ENCODE measurements around the gene RTKN2. TPM values are rescaled to one million over a fixed set of nuclear protein-coding genes. Genes with fewer than 3 reads are reported as not detected.
"Not testable (repeated sequence)": the region's sequence is repeated elsewhere in the genome, so short reads cannot be mapped to it uniquely, and the experiment has no call there.

Gene RTKN2
- total RNA-seq, 2 donors from 2014 or later = 2.1 to 3.6 TPM

- intact Hi-C loops (cut with DNase I) = no loop called here
- Histone ChIP-seq H3K4me3 (no peak overlapping the region), H3K9me3 (no peaks in the 10 kb centered on the region), H3K4me1 (replicated peaks) (no peaks in the 10 kb centered on the region), H3K27me3 (replicated peaks; ENCODE audit: insufficient read depth) (no peaks in the 10 kb centered on the region), H3K36me3 (no peaks in the 10 kb centered on the region), H3K27ac (no peak overlapping the region)
- WGBS = 74% methylated on average over 5 of the region's 5 CpGs
- DNase-seq (ENCODE audit: low spot score) = no peak
- TF ChIP-seq CTCF (IDR thresholded peaks at IDR 0.05) = no peak
- TF ChIP-seq POLR2A (IDR thresholded peaks at IDR 0.05) = no peak
- TF ChIP-seq POLR2AphosphoS5 (IDR thresholded peaks at IDR 0.05) = no peak
Observed at GRCh38 chr10:62297857-62298256, 29.2 kb upstream of the RTKN2 start.

GRCh38 chr10:62284221-62284620 is 15.6 kb upstream of the RTKN2 start:
- Histone ChIP-seq H3K4me1 (replicated peaks) (no peaks in the 10 kb centered on the region), H3K9me3 (no peaks in the 10 kb centered on the region), H3K4me3 (no peak overlapping the region), H3K27me3 (replicated peaks; ENCODE audit: insufficient read depth) (no peaks in the 10 kb centered on the region), H3K36me3 (no peaks in the 10 kb centered on the region), H3K27ac (no peak overlapping the region)
- DNase-seq (ENCODE audit: low spot score) = no peak
- no peak for TF ChIP-seq CTCF (IDR thresholded peaks at IDR 0.05)
- TF ChIP-seq POLR2A (IDR thresholded peaks at IDR 0.05) = no peak
- no peak for TF ChIP-seq POLR2AphosphoS5 (IDR thresholded peaks at IDR 0.05)
- intact Hi-C loops (cut with DNase I) = no loop called here

- H3K4me3 ChIP-seq; DNase-seq (ENCODE audit: low spot score); H3K9me3 ChIP-seq; H3K36me3 ChIP-seq; H3K4me1 ChIP-seq (replicated peaks); H3K27me3 ChIP-seq (replicated peaks; ENCODE audit: insufficient read depth); intact Hi-C loops (cut with DNase I); H3K27ac ChIP-seq: not testable (repeated sequence)
- WGBS = 77% methylated on average over 24 of the region's 24 CpGs
Observed at GRCh38 chr10:62281348-62281747, 12.7 kb upstream of the RTKN2 start.

GRCh38 chr10:62280392-62280791 is 11.7 kb upstream of the RTKN2 start:
- intact Hi-C loops (cut with DNase I); H3K9me3 ChIP-seq; DNase-seq (ENCODE audit: low spot score); H3K27ac ChIP-seq; H3K27me3 ChIP-seq (replicated peaks; ENCODE audit: insufficient read depth); H3K4me1 ChIP-seq (replicated peaks); H3K36me3 ChIP-seq; H3K4me3 ChIP-seq: not testable (repeated sequence)
- WGBS = 98% methylated on average over 23 of the region's 28 CpGs

- H3K4me3 ChIP-seq = no peak overlapping the region
Observed at GRCh38 chr10:62278441-62278910, 9.8 kb upstream of the RTKN2 start.

More at GRCh38 chr10:62278441-62278910, 9.8 kb upstream of the RTKN2 start:
- intact Hi-C loops (cut with DNase I) = no loop called here
- TF ChIP-seq CTCF (IDR thresholded peaks at IDR 0.05) = no peak
- no peak for TF ChIP-seq POLR2AphosphoS5 (IDR thresholded peaks at IDR 0.05)
- TF ChIP-seq POLR2A (IDR thresholded peaks at IDR 0.05) = no peak
- Histone ChIP-seq H3K27ac (no peak overlapping the region), H3K4me1 (replicated peaks) (no peaks in the 10 kb centered on the region), H3K27me3 (replicated peaks; ENCODE audit: insufficient read depth) (no peaks in the 10 kb centered on the region), H3K9me3 (no peaks in the 10 kb centered on the region), H3K36me3 (no peaks in the 10 kb centered on the region)
- no peak for DNase-seq (ENCODE audit: low spot score)
- WGBS = 44% methylated on average over 2 of the region's 2 CpGs
